C1 segment of cervical spinal cord (tissue), 14 donors: ENCODE results near the gene LRRC3.

Source experiments
- DNase-seq, 14 donors: peaks; one replicate each; lab custom pipeline; 2025; lab: John Stamatoyannopoulos, UW

LRRC3 gene

GRCh38 chr21:44511219-44511937, 56.1 kb downstream of the LRRC3 start:
- no peak for DNase-seq
